LNCaP clone FGC (cell line): ENCODE results near the gene GAD1.

Experiments used
- DNase-seq: peaks from one replicate; pipeline ENCODE4 v3.0.0-alpha.2; 2011; ENCODE audit warnings: low read depth
- H3K4me3 ChIP-seq: 2 replicates; pipeline ENCODE4 v1.5.1; 2011; ENCODE audit warnings: mild to moderate bottlenecking, low read depth, low read length, control low read depth
- CTCF ChIP-seq: IDR thresholded peaks from 2 replicates; pipeline ENCODE4 v1.5.1; 2012; ENCODE audit warnings: mild to moderate bottlenecking; ENCODE audit not compliant: control insufficient read depth, insufficient read depth; ENCODE audit errors: extremely low read depth

The GAD1 gene

GRCh38 chr2:170813611-170814532, 2.8 kb upstream of the GAD1 start:
- DNase-seq = peak; percentile 11
- no peak for TF ChIP-seq CTCF
- no peak overlapping the region for H3K4me3 ChIP-seq

DNA sequence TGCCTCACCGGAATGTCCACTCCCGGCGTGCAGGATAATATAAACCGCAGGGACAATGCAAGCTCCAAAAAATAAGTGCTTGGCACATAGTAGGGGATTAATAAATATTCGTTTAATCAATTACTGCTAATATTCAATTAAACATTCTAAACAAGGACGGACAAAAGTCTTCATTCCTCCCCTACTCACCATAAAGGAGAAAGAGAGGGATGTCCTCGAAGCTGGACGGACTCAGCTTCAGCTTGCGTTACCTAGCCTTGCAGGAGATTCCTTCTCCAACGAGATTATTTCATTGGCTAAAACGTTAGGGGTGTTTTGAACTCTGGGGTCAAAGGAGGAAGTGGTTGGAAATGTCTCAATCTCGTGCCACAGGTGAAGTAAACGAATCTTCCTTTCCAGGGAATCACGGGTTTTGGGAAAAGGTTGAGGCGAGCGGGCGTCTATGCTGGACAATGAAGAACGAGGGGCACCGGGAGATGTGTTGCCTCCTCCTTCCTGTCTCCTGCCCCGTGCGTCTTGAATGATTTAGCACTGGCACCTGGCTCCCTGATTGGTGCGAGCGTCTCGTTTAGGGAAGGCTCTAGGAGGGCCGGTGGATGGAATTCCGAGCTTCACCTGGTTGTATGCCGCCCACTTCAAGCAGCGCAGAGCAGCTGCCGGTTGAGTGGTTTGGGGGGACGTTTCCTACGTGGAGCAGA, 2.0 kb upstream of the GAD1 start:
- no peak for TF ChIP-seq CTCF
- no peak overlapping the region for H3K4me3 ChIP-seq
- DNase-seq = no peak

DNA sequence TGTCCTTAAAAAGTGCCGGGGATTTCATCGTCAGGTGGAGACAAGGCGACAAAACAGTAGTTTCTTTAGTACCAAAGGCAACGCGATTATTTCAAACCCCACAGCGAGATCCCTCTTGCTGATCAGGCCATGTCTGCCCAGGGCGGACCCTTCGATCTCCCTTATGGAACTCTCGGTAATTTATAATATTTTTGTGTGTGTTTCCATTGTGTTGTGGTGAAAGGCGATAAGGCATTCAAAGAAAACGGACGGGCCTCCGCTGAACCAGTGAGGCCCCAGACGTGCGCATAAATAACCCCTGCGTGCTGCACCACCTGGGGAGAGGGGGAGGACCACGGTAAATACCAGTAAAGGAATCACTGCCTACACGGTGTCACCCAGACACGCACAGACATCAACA, 1.4 kb upstream of the GAD1 start:
- DNase-seq = no peak
- no peak overlapping the region for H3K4me3 ChIP-seq
- TF ChIP-seq CTCF = no peak

DNA sequence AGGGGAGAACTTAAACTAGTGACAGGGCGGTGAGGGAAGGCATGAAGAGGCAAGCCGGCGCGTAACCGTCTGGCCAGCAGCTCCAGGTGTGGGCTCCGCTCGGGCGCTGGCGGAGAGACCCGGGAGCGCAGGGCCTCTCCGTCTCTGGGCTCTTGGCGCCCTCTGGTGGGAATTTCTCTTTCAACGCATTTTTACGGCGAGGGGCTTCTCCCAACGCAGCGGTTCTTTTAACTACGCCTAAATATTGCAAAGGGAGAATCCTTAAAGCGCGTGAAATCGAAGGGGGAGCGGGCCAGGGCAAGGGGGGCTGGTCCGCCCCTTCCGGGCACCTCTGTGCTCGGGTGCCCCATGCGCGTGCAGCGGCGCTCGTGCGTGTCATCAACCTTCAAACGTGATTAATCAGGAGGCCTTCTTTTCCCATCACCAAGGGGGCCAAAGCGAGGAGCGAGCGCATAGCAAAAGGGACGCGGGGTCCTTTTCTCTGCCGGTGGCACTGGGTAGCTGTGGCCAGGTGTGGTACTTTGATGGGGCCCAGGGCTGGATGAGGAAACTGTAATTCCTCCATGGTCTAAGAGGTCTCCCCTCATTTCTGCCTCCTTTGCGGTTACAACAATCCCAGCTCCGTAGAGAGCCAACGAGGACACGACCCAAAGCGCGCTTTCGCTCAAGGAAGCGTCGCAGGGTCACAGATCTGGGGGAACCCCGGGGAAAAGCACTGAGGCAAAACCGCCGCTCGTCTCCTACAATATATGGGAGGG, 762 bp upstream of the GAD1 start:
- peak; percentile 58 for TF ChIP-seq CTCF
- peak overlapping the region; percentile 43 for H3K4me3 ChIP-seq
- DNase-seq = no peak

DNA sequence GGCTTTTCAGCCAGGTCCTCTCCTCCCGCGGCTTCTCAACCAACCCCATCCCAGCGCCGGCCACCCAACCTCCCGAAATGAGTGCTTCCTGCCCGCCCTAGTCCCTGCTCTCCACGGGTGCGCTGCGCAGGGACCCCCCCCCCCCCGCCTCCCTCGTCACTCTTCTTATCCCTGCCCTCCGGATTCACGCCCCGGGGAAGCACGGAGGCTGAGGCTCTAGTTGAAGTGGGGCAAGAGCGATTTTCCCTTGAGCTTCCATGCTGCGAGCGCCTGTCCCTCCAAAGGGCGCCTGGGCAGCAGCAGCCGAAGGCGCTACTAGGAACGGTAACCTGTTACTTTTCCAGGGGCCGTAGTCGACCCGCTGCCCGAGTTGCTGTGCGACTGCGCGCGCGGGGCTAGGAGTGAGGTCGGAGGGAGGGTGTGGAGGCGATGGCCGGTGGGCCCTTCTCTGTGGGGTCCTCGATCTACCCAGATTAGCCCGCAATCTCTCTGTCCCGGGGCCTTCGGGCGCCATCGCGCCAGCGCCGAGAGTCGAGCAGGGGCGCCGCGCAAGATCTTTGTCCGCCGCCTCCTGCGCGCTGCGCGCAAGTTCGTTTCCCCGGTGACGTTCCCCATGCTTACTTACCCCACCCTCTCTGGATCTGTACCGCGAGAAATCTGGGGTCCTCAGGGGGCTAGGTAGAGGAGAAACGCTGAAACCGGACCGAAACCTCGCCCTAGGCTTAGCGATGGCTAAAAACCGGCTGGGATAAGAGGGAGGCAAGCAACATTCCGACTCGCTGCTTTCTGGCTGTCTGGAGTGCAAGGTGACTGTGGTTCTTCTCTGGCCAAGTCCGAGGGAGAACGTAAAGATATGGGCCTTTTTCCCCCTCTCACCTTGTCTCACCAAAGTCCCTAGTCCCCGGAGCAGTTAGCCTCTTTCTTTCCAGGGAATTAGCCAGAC, 677 bp downstream of the GAD1 start:
- no peak for DNase-seq
- no peak for TF ChIP-seq CTCF
- H3K4me3 ChIP-seq = peak overlapping the region; percentile 43

GRCh38 chr2:170818036-170818751, 1.5 kb downstream of the GAD1 start:
- no peak for DNase-seq
- peak overlapping the region; percentile 43 for H3K4me3 ChIP-seq
- no peak for TF ChIP-seq CTCF
